Glutamatergic neuron (in vitro differentiated cells): ENCODE data around the gene TULP1. TPM values are rescaled to one million over a fixed set of nuclear protein-coding genes. Genes with fewer than 3 reads are reported as not detected.

ENCODE experiments used
- DNase-seq: peaks from one replicate; pipeline ENCODE4 v3.0.0; 2022
- H3K27ac Mint-ChIP-seq: one replicate; pipeline ENCODE4 v1.8.0; 2020; ENCODE audit warnings: mild to moderate bottlenecking, mixed read lengths, inconsistent platforms; ENCODE audit not compliant: unreplicated experiment
- H3K27me3 Mint-ChIP-seq: one replicate; pipeline ENCODE4 v1.8.0; 2020; ENCODE audit warnings: mild to moderate bottlenecking, moderate library complexity, mixed read lengths, inconsistent platforms; ENCODE audit not compliant: unreplicated experiment
- H3K36me3 Mint-ChIP-seq: one replicate; pipeline ENCODE4 v1.8.0; 2020; ENCODE audit warnings: mild to moderate bottlenecking, mixed read lengths, inconsistent platforms; ENCODE audit not compliant: unreplicated experiment
- H3K4me1 Mint-ChIP-seq: one replicate; pipeline ENCODE4 v1.8.0; 2020; ENCODE audit warnings: mild to moderate bottlenecking, low read depth, mixed read lengths, inconsistent platforms; ENCODE audit not compliant: unreplicated experiment
- H3K4me3 Mint-ChIP-seq: one replicate; pipeline ENCODE4 v1.8.0; 2020; ENCODE audit warnings: mild to moderate bottlenecking, mixed read lengths, inconsistent platforms; ENCODE audit not compliant: unreplicated experiment
- H3K9me3 Mint-ChIP-seq: one replicate; pipeline ENCODE4 v1.8.0; 2020; ENCODE audit warnings: mild to moderate bottlenecking, moderate library complexity, mixed read lengths, inconsistent platforms; ENCODE audit not compliant: unreplicated experiment
- CTCF ChIP-seq: fragments of 200-600 bp; sonication (generic); IDR thresholded peaks from one replicate; pipeline ENCODE4 v1.5.0; 2021; ENCODE audit not compliant: partially characterized antibody, unreplicated experiment
- total RNA-seq: library from RNA; stranded (reverse); fragmentation: NEBNext Ultra II Directional; extraction: Animal tissue kit (Norgen Biotek cat#: 25700); gene quantifications from one replicate; pipeline ENCODE4 v1.2.1, GENCODE V29; 2021; ENCODE audit not compliant: unreplicated experiment

The TULP1 gene
- total RNA-seq, 1 donor from 2014 or later = not detected

- Mint-ChIP-seq H3K4me3 (no peak overlapping the region), H3K9me3 (peaks cover 2% of the 10 kb centered on the region), H3K36me3 (no peaks in the 10 kb centered on the region), H3K4me1 (peaks cover 6% of the 10 kb centered on the region), H3K27ac (no peak overlapping the region), H3K27me3 (peaks cover 5% of the 10 kb centered on the region)
- TF ChIP-seq CTCF = no peak
- no peak for DNase-seq
Observed at GRCh38 chr6:35476004-35476403, 36.7 kb downstream of the TULP1 start.

- Mint-ChIP-seq H3K4me3 (no peak overlapping the region), H3K9me3 (peaks cover 2% of the 10 kb centered on the region), H3K27ac (no peak overlapping the region), H3K27me3 (peaks cover 4% of the 10 kb centered on the region), H3K4me1 (peaks cover 6% of the 10 kb centered on the region), H3K36me3 (no peaks in the 10 kb centered on the region)
- TF ChIP-seq CTCF = no peak
- no peak for DNase-seq
Observed at GRCh38 chr6:35475573-35475972, 37.1 kb downstream of the TULP1 start.

- Mint-ChIP-seq H3K27me3 (peaks cover 4% of the 10 kb centered on the region), H3K4me3 (no peak overlapping the region), H3K27ac (no peak overlapping the region), H3K36me3 (no peaks in the 10 kb centered on the region), H3K4me1 (peaks cover 10% of the 10 kb centered on the region), H3K9me3 (peaks cover 2% of the 10 kb centered on the region)
- DNase-seq = no peak
- TF ChIP-seq CTCF = no peak
Observed at GRCh38 chr6:35474942-35475570, 37.6 kb downstream of the TULP1 start.

GRCh38 chr6:35474131-35474941 is 38.4 kb downstream of the TULP1 start:
- no peaks in the 10 kb centered on the region for H3K36me3 Mint-ChIP-seq
- no peak overlapping the region for H3K4me3 Mint-ChIP-seq
- DNase-seq = no peak
- H3K9me3 Mint-ChIP-seq = peaks cover 9% of the 10 kb centered on the region
- H3K4me1 Mint-ChIP-seq = peaks cover 17% of the 10 kb centered on the region
- TF ChIP-seq CTCF = no peak
- peaks cover 6% of the 10 kb centered on the region for H3K27me3 Mint-ChIP-seq
- peak overlapping the region; percentile 43 for H3K27ac Mint-ChIP-seq

GRCh38 chr6:35473850-35474130 is 38.9 kb downstream of the TULP1 start:
- DNase-seq = no peak
- Mint-ChIP-seq H3K27ac (no peak overlapping the region), H3K36me3 (no peaks in the 10 kb centered on the region), H3K4me1 (peaks cover 18% of the 10 kb centered on the region), H3K4me3 (no peak overlapping the region), H3K9me3 (peaks cover 10% of the 10 kb centered on the region), H3K27me3 (peaks cover 7% of the 10 kb centered on the region)
- no peak for TF ChIP-seq CTCF
